Amniotic stem cell (primary cell): ENCODE measurements around the gene SPOCK1.

Source experiments
- DNase-seq: peaks from one replicate; lab custom pipeline; 2025; lab: John Stamatoyannopoulos, UW

The SPOCK1 gene

DNA sequence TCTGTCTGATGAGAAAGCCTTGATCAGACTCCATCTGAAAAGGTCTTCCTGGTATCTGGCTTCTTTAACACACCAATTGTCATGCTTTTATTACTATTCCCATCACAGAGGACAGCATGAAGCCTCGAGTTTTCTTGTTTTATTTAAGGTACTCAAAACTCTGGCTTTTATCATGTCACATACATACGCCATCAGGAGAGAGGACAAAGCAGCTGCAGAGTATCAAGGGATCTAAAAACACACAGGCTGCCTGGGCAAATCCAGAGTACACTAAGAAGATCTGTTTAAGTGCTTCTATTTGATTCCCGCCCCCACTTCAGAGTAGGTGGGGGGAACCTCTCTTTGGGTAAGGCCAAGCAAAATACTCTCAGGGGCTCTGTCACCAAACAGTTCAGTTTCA is 277.2 kb downstream of the SPOCK1 start:
- no peak for DNase-seq

DNA sequence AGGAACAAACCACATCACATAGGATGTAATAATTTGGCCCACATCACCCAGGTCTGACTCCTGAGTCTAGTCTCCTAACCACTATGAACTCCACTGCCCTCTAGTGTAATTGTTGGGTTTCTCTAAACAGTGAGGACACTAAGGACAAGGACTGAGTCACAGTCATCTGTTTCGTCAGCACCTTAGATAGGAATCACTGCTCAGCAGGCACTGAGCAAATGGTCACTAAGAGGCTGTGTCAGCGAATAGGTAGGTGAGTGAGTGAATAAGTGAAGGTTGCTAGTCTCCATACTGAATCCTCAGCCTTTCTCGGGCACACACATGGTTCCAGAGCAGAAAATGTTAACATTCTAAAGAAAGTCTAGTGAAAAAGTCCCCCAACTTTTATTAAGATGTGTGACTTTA is 278.6 kb downstream of the SPOCK1 start:
- DNase-seq = peak; percentile 64

DNA sequence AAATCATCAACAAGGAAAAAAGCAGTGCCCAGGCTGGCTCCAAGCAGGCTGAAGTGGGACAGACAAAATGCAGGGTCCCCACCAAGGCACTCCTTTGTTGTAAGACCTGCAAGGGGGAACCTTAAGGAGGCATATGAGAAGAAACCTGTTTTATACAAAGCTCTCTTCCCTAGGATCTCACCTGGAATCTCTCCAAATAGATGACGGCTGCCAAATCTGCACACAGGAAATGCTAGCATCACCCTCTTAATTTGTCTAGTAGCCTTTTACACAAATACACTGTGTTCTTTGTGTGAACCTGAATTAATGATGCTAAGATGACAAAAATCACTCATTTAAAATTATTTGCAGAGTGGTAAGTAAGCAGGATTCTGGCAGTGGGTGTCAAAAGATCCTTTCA is 280.2 kb downstream of the SPOCK1 start:
- no peak for DNase-seq

DNA sequence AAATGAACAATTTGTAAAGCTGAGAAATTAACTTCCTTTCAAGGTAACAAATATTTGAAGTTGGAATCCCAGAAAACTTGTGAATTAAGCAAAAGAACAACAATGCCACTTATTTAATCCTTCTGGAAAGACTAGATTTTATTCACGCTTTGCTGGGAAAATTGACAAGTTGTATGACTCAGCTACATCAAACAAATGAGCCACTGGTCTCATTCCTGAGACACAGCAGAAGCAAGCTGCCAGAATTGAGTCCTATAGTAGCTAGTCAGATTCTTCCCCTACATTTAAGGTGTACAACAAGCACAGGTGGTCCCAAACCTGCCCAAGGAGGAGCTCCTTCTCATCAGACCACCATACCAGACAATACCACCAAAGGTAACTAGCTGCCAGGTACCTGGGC is 280.7 kb downstream of the SPOCK1 start:
- no peak for DNase-seq

DNA sequence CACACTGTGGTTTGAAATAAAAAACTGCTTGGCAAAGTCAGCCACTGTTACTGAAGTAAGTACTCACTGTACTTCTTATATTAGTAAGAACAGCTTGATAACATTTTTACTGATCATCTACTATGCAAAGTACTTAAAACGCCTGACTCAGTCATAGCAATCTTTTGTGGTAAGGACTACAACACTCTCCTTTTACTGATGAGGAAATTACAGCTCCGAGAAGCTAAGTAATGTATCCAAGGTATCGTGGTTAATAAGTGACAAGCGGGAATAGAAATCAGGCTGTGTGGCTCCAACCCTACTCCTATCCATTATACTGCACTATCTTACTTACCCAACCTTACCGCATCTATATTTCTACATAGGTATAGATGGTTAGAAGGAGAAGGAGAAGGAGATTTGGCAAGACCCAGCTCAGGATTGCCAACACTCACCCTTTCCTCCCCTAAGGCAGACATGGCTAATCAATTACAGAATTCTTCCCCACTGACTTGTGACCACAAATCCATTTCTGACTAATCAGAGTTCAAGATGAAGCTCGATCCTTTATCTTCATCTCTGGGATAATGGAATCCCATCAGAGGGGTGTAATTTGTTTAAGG is 281.4 kb downstream of the SPOCK1 start:
- no peak for DNase-seq

DNA sequence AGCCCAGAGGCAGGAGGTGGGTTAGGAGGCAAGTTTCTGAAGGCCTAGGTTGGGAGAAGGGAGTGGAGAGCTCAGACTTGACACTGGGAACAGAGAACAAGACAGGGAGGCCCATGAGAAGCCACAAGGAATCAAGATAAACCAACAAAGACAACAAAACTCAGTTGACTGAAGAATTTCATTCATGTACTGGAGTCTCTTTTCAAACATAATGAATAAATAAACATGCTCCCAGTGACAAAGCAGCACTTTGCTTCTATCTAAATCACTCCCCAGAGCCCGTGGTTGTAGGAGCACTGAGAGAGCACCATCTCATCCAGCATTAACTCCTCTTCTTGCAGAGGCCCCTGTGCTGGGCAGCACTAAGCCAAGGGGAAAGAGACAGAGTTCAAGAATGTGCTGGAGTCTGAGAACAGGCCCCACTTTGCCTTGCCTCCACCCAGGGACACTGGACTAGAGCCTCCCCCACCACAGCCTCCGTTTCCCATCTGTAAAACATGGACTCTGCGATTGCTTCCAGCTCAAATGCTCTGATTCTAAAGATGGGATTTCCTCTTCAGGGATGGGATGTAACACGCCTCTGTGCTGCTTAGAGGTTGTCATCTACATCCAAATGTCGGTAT is 282.0 kb downstream of the SPOCK1 start:
- DNase-seq = no peak

DNA sequence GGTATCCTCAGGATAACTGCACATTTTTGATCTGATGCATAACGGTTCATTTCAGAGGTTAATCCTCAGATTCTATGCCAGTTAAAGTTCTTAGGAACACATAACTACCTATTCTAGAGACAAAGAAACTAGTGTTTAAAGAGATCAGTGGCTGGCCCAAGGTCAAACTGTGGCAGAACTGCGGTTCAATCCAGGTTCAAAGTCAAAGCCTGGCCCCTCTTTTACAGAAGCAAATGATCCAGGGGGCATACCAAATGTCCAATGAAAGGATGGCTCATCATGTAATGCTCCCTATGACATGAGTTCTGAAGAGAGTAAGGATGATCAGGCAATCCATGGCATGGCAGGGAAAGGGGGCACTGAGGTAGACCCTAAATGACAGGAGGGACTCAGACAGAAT is 283.3 kb downstream of the SPOCK1 start:
- DNase-seq = no peak

DNA sequence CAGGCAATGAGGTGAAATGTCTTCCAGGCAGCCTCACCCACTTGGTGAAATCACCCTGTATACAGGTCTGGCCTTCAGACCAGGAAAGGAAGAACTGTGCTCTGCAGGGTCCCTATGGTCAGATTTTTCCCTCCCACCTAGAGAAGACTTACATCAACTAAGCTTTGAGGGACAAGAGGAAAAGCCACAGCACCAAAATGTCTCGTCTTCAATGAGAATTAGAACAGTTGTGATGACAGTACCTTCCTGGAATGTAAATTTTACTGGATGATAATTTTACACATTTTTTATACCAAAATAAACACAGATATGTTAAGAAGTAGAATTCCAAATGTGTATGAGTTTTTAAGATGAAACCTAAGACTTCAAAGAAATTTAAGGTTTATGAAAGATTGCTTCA is 283.9 kb downstream of the SPOCK1 start:
- DNase-seq = no peak

DNA sequence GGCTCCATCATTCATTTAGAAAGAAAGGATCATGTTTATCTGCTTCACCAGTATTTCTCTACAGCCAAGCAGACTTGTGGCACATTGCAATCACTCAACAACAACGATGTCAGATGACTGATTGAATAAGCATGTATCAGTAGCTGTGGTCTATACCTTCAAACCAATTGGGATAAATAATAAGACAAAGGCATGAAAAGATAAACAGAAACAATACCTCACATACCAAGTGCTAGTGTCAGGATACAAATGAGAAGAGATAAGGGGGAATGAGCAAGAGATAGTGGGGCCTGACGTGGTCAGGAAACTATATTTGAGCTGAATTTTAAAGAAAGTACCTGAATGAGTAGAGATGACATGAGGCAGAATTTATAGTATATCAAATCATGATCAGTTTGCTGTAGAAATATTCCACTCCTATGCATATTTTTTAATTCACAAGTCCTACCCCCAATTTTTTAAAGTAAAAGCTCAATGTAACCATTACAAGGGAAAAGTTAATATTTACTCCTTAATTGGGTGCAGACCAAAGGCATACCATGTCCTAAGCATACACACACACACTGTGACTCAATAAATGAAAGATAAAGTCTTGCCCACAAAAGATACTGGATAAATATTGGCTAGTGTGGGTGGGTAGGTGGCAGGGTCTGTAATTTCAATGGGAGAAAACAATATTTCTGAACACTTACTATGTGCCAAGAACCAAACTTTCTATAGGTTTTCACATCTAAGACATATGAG is 284.5 kb downstream of the SPOCK1 start:
- DNase-seq = no peak

DNA sequence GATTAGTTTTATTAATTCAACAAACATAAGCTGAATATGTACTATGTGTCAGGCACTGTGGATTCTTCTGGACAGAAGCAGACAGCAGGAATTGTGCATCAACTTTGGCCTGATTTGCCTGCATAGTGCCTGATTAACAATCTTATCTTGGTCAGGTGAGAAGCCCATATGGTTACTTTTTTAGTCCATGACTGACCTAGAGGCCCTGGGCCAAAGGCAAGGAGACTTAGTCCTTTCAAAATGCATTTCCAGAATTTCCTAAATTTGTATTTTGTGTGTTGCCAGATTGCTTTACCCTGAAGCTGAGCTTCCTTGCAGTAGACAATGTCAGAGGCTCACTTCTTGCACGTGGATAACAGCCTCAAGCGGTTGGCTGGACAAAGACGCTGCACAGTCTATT is 286.7 kb downstream of the SPOCK1 start:
- DNase-seq = no peak

DNA sequence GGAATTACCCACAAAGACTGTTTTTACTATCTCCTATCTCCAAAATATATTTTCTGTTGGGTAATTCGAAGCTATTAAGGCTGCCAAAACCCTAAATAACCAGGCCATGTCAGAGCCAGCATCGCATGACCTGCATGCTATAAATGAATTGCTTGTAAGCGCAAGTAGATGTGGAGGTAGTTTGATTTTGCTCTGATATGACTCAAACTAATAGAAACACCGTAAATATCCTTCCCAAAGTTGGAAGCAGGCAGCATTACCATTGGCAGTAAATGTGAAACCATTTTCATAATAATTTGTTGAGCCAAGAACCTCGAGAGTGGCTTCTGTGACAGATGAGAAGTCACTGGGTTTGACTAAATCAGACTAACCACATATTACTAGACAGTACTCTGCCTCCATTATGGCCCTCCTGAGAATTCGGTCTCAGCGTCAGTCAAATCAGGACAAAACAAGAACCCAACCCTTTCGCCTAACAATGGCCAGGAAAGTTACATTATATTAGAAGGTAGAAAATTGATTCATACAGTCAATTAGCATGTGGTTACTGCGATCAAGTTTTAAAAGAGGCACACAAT is 289.8 kb downstream of the SPOCK1 start:
- DNase-seq = no peak

DNA sequence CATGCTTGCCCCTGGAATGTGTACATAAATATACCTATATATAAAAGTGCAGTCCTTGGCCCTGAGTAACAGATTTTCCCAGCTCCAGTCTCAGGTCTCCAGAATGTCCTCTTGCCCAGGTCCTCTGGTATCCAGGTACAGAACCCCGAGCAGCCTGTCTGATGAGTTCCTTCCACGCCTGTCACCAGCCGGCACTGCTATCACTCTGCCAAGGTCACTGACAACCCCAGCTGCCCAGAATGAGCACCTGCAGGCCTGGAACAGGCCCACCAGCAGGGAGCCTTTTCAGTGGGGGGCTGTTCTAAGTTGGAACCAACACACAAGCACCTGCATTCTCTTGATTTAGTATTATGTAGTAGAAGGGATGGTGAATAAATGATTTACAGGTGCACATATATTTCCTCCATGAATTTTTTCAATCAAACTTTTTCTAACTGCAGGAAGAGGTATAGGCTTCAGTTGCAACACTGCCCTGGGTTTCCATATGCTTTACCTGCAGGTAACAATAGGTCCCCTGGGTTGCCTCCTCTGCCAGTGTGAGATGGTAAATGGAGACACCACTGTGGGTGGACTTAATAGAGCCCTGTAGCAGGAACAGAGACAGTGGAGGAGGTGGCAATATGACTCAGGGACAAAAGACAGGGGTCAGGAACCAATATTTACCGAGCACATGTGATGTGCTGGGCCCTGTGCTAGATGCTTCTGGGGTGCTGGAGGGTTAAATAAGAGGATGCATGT is 291.9 kb downstream of the SPOCK1 start:
- DNase-seq = no peak

DNA sequence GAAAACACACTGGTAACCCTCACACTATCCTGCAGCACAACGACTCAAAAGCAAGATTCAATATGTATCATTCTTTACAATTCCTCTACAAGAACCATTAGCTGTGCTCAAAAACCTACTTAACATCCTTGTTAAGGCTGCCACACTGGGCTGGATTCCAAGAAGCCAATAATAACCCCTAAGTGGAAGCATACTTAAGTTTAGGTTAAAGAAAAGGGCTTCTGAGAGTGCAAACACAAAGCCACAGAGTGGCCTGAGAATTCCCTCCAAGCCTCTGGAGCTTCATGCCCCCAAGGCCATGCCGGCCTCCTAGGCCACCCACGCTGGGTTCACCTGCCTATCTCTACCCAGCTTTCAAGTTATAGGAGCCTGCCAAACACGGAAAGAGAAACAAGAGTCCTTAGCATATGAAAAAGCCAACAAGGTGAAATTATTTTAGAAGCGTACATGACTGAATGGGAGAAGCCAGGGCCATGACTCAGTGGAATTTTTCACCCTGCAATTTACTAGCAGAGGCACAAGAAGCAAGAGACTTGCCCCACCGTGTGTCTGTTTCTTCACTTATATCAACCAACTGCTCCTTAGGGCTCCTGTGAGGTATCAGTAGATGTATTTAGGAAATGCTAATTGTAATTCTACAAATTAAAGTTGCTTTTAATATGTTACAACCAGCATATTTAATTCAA is 293.0 kb downstream of the SPOCK1 start:
- DNase-seq = no peak

DNA sequence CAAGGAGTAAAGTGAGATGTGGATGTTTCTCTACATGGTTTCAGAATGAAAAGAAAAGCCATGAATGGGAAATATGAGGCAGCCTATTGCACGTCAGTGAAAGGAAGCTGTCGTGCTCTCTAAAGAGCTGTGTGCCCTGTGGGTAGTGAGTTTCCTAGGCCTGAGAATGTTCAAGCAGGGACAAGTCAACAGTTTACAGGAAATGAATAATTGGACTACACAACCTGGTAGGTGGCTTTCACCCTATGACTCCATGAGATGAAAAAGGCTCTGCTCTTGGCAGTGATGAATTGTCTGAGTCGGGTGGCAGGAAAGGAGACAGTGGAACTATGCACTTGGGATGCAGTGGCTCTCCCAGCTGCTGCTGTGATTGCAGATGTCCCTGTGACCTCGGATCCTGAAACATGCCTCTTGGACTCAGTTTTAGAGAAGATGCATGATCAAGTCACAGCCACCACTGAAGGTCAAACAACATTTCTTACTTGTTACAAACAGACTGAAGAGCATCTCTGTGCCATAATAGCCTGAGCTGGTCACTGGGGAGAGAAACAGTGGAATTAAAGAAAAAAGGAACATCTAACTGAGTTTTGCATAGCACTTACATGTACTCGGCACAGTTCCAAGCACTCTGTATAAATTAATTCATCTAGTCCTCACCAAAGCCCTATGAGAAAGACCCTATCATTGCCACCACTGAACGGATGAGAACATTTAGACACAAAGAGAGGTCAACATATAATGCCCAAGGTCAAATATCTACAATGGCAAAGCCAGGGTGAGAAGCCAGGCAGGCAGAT is 293.7 kb downstream of the SPOCK1 start:
- no peak for DNase-seq

DNA sequence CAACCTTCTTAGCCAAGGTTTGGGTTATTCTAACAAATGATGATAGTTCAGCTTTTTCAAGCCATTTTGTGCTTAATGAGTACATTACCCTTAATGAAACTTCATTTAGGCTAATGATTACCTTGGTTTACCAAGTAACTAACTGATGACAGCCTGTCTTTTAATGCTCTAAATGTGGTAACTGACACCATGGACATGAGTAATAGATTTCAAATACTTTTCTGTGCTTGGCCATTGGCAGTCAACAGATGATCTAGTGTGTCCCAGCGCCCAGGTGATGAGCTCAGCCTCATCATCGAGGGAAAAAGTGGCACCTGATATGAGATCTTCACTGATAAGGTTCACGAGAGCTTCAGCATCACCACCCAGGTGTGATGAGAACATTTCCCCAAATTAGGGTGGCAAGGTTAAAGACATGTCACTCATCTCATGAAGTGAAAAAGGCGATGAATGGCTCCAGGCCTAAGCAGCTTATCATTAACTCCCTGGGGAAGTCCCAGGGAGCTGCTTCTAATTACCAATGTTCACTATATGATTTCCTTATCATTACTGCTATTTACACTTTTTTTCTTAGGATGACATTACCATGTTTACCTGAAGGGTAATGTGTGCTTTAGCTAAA is 296.0 kb downstream of the SPOCK1 start:
- no peak for DNase-seq

DNA sequence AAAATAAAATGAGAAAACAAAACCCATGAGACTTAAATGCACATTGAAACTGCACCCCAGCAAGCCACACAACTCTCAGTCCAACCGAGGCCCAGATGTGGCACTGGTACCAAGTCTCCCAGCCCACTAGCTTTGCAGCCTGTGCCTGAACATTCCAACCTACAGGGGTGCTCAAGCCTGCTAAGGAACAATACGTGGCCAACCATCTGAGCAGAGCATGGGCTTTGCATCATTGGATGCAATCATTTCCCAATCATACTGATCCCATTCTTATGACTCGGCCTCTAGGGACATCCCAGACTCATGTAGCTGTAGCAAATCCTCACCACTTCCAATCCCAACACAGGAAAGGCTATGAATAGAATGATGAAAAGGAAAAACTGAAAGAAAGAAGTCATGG is 297.2 kb downstream of the SPOCK1 start:
- DNase-seq = no peak

DNA sequence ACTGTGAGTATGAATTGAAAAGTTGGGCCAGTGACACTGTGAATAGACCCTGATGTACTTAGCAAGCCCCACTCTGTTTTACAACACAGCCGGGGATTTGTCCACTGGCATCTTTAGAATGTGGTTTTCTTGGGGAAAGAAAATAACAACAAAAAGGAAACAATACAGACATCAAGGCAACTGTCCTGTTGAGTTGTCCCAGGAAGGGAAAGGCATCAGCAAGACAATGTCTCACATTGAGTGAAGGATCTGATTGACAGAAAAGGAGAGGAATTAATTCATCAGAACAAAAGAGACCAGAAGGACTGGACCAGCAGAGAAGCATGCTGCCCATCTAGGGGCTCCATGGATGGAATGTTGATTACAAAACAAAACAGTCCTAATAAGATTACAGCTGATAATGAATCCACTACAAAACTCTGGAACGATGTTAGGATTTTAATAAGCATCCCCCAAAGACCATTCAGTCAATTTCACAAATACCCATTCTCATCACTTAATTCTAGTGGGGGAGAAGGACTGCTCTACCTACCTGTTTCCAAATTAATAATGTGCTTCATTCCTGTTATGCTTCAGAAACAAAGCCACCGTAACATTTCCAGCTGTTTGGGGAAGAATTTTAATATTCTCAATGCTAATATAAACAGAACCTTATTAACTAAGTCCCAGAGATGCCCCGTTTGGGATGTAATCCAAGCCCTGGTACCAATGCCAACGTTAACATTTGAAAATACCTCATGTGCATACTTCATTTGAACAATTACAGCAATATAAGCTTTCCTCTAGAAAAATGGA is 298.0 kb downstream of the SPOCK1 start:
- no peak for DNase-seq

DNA sequence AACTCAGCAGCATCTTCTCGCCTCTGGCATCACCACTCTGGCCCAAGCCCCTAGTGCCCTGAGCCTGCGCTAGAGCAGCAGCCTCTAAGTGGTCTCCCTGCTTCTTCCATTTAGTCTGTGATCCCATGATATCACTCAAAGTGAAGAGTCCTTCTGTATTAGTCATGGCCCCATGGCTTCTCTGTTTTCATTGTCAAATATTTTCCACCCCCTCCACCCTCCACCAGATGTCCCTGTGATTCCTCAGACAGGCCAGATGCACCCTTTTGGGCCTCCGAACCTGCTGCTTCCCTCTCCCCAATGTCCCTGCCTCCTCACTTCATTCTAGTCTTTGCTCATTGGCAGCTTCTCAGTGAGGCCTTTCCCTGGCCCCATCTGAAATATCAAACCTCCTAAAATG is 299.2 kb downstream of the SPOCK1 start:
- DNase-seq = no peak

DNA sequence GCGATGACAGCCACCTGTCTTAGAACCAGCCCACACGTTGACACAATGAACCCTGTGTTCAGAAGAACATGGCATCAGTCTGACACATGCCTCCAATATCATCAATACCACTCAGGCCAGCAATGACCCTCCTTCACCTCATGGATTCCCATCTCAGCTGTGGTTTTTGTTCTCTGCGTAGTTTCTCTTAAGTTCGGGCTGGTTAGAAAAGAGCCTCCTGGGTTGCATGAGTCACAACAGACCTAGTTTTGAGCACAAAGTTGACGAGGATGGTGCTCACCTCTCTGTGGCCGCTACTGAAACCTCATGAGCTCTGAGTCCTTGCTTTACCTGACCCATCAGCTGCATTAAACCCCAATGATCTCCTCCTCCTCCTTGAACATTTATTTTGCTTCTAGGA is 299.9 kb downstream of the SPOCK1 start:
- DNase-seq = no peak

DNA sequence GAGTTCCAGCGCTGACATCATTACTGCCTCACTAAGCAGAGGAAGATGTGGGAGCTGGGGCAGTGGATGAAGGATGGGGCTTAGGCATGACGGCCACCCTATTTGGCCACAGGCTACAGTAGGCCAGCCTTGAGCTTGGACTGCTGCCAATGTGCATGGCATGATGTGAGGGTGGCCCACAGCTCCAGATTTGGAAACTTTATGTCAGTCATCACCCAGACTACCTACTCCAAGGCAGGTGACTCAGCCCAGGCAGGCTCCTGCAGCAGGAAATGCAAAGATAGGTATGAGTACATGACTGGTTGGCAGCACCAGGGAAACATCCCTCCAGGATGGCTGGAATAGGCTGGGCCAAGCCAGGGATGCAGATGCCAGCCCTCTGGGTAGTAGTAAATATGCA is 303.6 kb downstream of the SPOCK1 start:
- DNase-seq = no peak
